ENCODE data around the gene HOXB8. TPM values are rescaled to one million over a fixed set of nuclear protein-coding genes. Genes with fewer than 3 reads are reported as not detected.

HOXB8 gene
- total and polyA plus RNA-seq, 2 donors (not counting 3 experiments of a cell fraction or from before 2014, with no cell fraction given): 1.7 to 2.4 TPM

- DNase-seq (ENCODE audit: low read depth, low spot score) (no peak), FAIRE-seq (no peak)
- Histone ChIP-seq H3K9ac (replicated peaks; ENCODE audit: extremely low read depth, insufficient read depth, low read length) (no peak overlapping the region), H3K4me2 (ENCODE audit: insufficient read depth, low read length) (no peak overlapping the region), H4K20me1 (replicated peaks; ENCODE audit: control insufficient read depth, extremely low read depth, insufficient read depth, low read length) (no peaks in the 10 kb centered on the region), H3K79me2 (ENCODE audit: control insufficient read depth, insufficient read depth, low read length) (no peaks in the 10 kb centered on the region), H2AFZ (ENCODE audit: low read depth, low read length) (no peak overlapping the region), H3K36me3 (ENCODE audit: control insufficient read depth in 2 of 2, extremely low read depth in 1 of 2, insufficient read depth in 2 of 2, low read length in 2 of 2) (no peaks in the 10 kb centered on the region), H3K27me3 (ENCODE audit: control insufficient read depth in 2 of 2, insufficient read depth in 2 of 2, low read length in 2 of 2) (peaks cover 8 to 17% of the 10 kb centered on the region in 2 experiments), H3K9me3 (replicated peaks; ENCODE audit: control insufficient read depth, insufficient read depth, low read length) (no peaks in the 10 kb centered on the region), H3K4me3 (replicated peaks in 1 of 3; ENCODE audit: insufficient read depth in 1 of 3, low read depth in 1 of 3, low read length in 3 of 3) (no peak overlapping the region), H3K27ac (ENCODE audit: insufficient read depth, low read depth, low read length) (no peak overlapping the region), H3K9me1 (replicated peaks; ENCODE audit: control insufficient read depth, extremely low read depth, insufficient read depth, low read length) (no peaks in the 10 kb centered on the region), H3K4me1 (ENCODE audit: control insufficient read depth, extremely low read depth, insufficient read depth, low read length) (no peaks in the 10 kb centered on the region)
- intact Hi-C loops (cut with micrococcal nuclease) (no loop called here), dilution Hi-C loops (cut with MboI; ENCODE audit: extremely low pct_ligation_motif_present, low sequenced_read_pairs) (loop anchor here (25.0 kb wide), 1 partner anchor 106 kb away; no protein-coding TSS in a partner anchor)
- no TSS peak for BruUV-seq (replicated peaks)
- POLR2A ChIA-PET: no interaction called here
- CTCF ChIA-PET: interaction anchor here (1.0 to 1.4 kb wide), 2 partner anchors 8 to 135 kb away, joined by 4 read pairs; no protein-coding TSS in a partner anchor
- TF ChIP-seq, protein P1, sequence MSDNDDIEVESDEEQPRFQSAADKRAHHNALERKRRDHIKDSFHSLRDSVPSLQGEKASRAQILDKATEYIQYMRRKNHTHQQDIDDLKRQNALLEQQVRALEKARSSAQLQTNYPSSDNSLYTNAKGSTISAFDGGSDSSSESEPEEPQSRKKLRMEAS (IDR thresholded peaks at IDR 0.05; ENCODE audit: insufficient read depth, insufficient read length): no peak
- no peak for TF ChIP-seq CTCF (IDR thresholded peaks at IDR 0.05; ENCODE audit: extremely low read depth in 1 of 2, insufficient read depth in 1 of 2, low read depth in 1 of 2, low read length in 2 of 2)
- TF ChIP-seq POLR2A (IDR thresholded peaks at IDR 0.05; ENCODE audit: low read depth, low read length): no peak
- no peak for TF ChIP-seq POLR2AphosphoS5 (IDR thresholded peaks at IDR 0.05; ENCODE audit: insufficient read depth, low read depth, low read length)
- no peak for TF ChIP-seq GATA2 (IDR thresholded peaks at IDR 0.05; ENCODE audit: insufficient read depth, insufficient read length, low read depth, low read length)
Measured at GRCh38 chr17:48655913-48656312, 40.8 kb upstream of the HOXB8 start.

DNA sequence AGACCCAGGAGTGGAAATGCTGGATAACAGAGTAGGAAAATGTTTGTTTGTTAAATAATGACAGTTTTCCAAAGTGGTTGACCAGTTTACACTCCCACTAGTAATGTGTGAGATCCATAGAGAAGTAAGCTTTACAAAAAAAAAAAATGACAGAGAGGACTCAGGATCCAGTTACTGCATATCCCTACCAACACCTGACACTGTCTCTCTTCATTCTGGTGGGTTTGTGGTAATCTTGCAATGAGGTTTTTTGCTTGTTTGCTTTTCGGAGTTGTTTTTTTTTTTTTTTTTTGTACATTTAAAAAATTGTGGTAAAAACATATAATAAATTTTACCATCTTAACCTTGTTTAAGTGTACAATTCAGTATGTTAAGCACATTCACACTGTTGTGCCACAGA, 34.6 kb upstream of the HOXB8 start:
- dilution Hi-C loops (cut with MboI; ENCODE audit: extremely low pct_ligation_motif_present, low sequenced_read_pairs): loop anchor here (25.0 kb wide), 1 partner anchor 113 kb away; no protein-coding TSS in a partner anchor
- intact Hi-C loops (cut with micrococcal nuclease): no loop called here
- no peak overlapping the region for H3K27ac ChIP-seq (ENCODE audit: insufficient read depth, low read depth, low read length)
- BruUV-seq (replicated peaks): no TSS peak
- H3K4me2 ChIP-seq (ENCODE audit: insufficient read depth, low read length): no peak overlapping the region
- no peak for TF ChIP-seq EZH2 (IDR thresholded peaks at IDR 0.05; ENCODE audit: borderline replicate concordance, low read depth, low read length, severe bottlenecking)
- no peak for TF ChIP-seq CTCF (IDR thresholded peaks at IDR 0.05; ENCODE audit: extremely low read depth in 1 of 2, insufficient read depth in 1 of 2, low read depth in 1 of 2, low read length in 2 of 2)
- TF ChIP-seq GATA2 (IDR thresholded peaks at IDR 0.05; ENCODE audit: insufficient read depth, insufficient read length, low read depth, low read length): no peak
- TF ChIP-seq POLR2A (IDR thresholded peaks at IDR 0.05; ENCODE audit: low read depth, low read length): no peak
- TF ChIP-seq POLR2AphosphoS5 (IDR thresholded peaks at IDR 0.05; ENCODE audit: insufficient read depth, low read depth, low read length): no peak
- no peak for TF ChIP-seq FOS (IDR thresholded peaks at IDR 0.05; ENCODE audit: borderline replicate concordance, insufficient read depth, low read length)
- no peak for TF ChIP-seq JUN (IDR thresholded peaks at IDR 0.05; ENCODE audit: borderline replicate concordance, insufficient read depth, insufficient read length, low read depth)
- H3K79me2 ChIP-seq (ENCODE audit: control insufficient read depth, insufficient read depth, low read length): no peaks in the 10 kb centered on the region
- DNase-seq (ENCODE audit: low read depth, low spot score) (no peak), FAIRE-seq (no peak)
- no peaks in the 10 kb centered on the region for H4K20me1 ChIP-seq (replicated peaks; ENCODE audit: control insufficient read depth, extremely low read depth, insufficient read depth, low read length)
- no peak overlapping the region for H3K4me3 ChIP-seq (replicated peaks in 1 of 3; ENCODE audit: insufficient read depth in 1 of 3, low read depth in 1 of 3, low read length in 3 of 3)
- CTCF ChIA-PET: interaction anchor here (0.5 to 1.8 kb wide), 7 partner anchors 10 to 229 kb away, joined by 3 to 11 read pairs (median 3); no protein-coding TSS in a partner anchor
- H3K36me3 ChIP-seq (ENCODE audit: control insufficient read depth in 2 of 2, extremely low read depth in 1 of 2, insufficient read depth in 2 of 2, low read length in 2 of 2): no peaks in the 10 kb centered on the region
- no peak overlapping the region for H2AFZ ChIP-seq (ENCODE audit: low read depth, low read length)
- H3K4me1 ChIP-seq (ENCODE audit: control insufficient read depth, extremely low read depth, insufficient read depth, low read length): no peaks in the 10 kb centered on the region
- no peak overlapping the region for H3K9ac ChIP-seq (replicated peaks; ENCODE audit: extremely low read depth, insufficient read depth, low read length)
- H3K27me3 ChIP-seq (ENCODE audit: control insufficient read depth in 2 of 2, insufficient read depth in 2 of 2, low read length in 2 of 2): peaks cover 31 to 37% of the 10 kb centered on the region in 2 experiments
- no peaks in the 10 kb centered on the region for H3K9me1 ChIP-seq (replicated peaks; ENCODE audit: control insufficient read depth, extremely low read depth, insufficient read depth, low read length)
- H3K9me3 ChIP-seq (replicated peaks; ENCODE audit: control insufficient read depth, insufficient read depth, low read length): no peaks in the 10 kb centered on the region
- POLR2A ChIA-PET: no interaction called here
